Naive thymus-derived CD8-positive, alpha-beta T cell (primary cell): Measurements from ENCODE around the gene OR10J5. TPM values are rescaled to one million over a fixed set of nuclear protein-coding genes. Genes with fewer than 3 reads are reported as not detected.
"Not testable (repeated sequence)": the region's sequence is repeated elsewhere in the genome, so short reads cannot be mapped to it uniquely, and the experiment has no call there.

Source experiments
- ATAC-seq, 2 donors: fragments of 150-1000 bp; cut with Tn5 transposase in 1 of 2; sonication (Bioruptor Pico), chemical (Tn5 transposase) in 1 of 2; 1 replicate in 1 of 2; 2 replicates in 1 of 2; pipeline ENCODE4 v1.10.0; 2021; ENCODE audit warnings: mild to moderate bottlenecking in 2 of 2, moderate library complexity in 2 of 2
- POLR2A ChIA-PET: fragments of 350-600 bp; sonication (Branson Sonifier 250); formaldehyde crosslinking; loops from one replicate; lab custom pipeline; 2021; ENCODE audit warnings: antibody characterized with exemption; lab: Charles Lee
- DNase-seq, 10 donors: peaks; one replicate each; pipeline versions ENCODE4 v3.0.0 to v3.0.0-alpha.2; 2020 to 2022
- H3K27ac Mint-ChIP-seq, 10 donors: one replicate each; pipeline ENCODE4 v1.8.0; 2020 to 2022; ENCODE audit warnings: mild to moderate bottlenecking in 10 of 10, mixed read lengths in 10 of 10, moderate library complexity in 4 of 10, inconsistent platforms in 1 of 10
- H3K27me3 Mint-ChIP-seq, 5 donors: one replicate each; pipeline ENCODE4 v1.8.0; 2021 to 2022; ENCODE audit warnings: mixed read lengths in 5 of 5
- H3K36me3 Mint-ChIP-seq, 3 donors: one replicate each; pipeline ENCODE4 v1.8.0; 2020 to 2022; ENCODE audit warnings: mixed read lengths in 3 of 3, mild to moderate bottlenecking in 2 of 3, inconsistent platforms in 1 of 3
- H3K4me1 Mint-ChIP-seq, 4 donors: one replicate each; pipeline ENCODE4 v1.8.0; 2021 to 2022; ENCODE audit warnings: mixed read lengths in 4 of 4
- H3K4me3 Mint-ChIP-seq, 10 donors: one replicate each; pipeline ENCODE4 v1.8.0; 2020 to 2022; ENCODE audit warnings: mild to moderate bottlenecking in 10 of 10, mixed read lengths in 10 of 10, moderate library complexity in 6 of 10, inconsistent platforms in 1 of 10
- H3K9me3 Mint-ChIP-seq, 9 donors: one replicate each; pipeline ENCODE4 v1.8.0; 2020 to 2022; ENCODE audit warnings: mixed read lengths in 9 of 9, mild to moderate bottlenecking in 3 of 9, inconsistent platforms in 1 of 9, moderate library complexity in 1 of 9
- polyA plus RNA-seq, 3 donors: library from polyadenylated mRNA; unstranded; fragments of 300-500 nt; fragmentation: Illumina TruSeq; gene quantifications; one replicate each; pipeline ENCODE4 v1.2.3, GENCODE V29; 2021
- total RNA-seq, 8 experiments: library from RNA in 2 of 8; stranded (reverse) in 2 of 8; gene quantifications; one replicate each; pipeline ENCODE4 v1.2.3 and lab custom pipeline; 2021 to 2026

OR10J5 gene
- total RNA-seq (not detected), polyA plus RNA-seq (not detected), total RNA-seq (lab: John Stamatoyannopoulos, UW) (0 reads per million in 6 experiments)

GRCh38 chr1:159535907-159536306 is at the start of gene OR10J5:
OR10J5 (minus strand) TSS chr1:159536007; CDS start chr1:159536007, 0 bp downstream.
- Mint-ChIP-seq H3K9me3 (peaks cover 0 to 15% (median 7%) of the 10 kb centered on the region in 9 donors), H3K4me1 (no peaks in the 10 kb centered on the region), H3K27me3 (peaks cover 17 to 56% (median 24%) of the 10 kb centered on the region in 5 donors), H3K36me3 (no peaks in the 10 kb centered on the region), H3K27ac (no peak within 1 kb of the TSS), H3K4me3 (no peak within 1 kb of the TSS)
- POLR2A ChIA-PET = no interaction called here
- DNase-seq (no peak), ATAC-seq (no peak)

- no peak for ATAC-seq
- POLR2A ChIA-PET = no interaction called here
- Mint-ChIP-seq H3K27ac (no peak overlapping the region), H3K27me3 (peaks cover 20 to 47% (median 28%) of the 10 kb centered on the region in 5 donors), H3K4me3 (no peak overlapping the region), H3K36me3 (no peaks in the 10 kb centered on the region), H3K4me1 (peaks cover 0 to 1% (median 0%) of the 10 kb centered on the region in 4 donors), H3K9me3 (peaks cover 0 to 2% (median 0%) of the 10 kb centered on the region in 9 donors)
- DNase-seq = no peak
Observed at GRCh38 chr1:159584536-159584935, 48.7 kb upstream of the OR10J5 start.

DNA sequence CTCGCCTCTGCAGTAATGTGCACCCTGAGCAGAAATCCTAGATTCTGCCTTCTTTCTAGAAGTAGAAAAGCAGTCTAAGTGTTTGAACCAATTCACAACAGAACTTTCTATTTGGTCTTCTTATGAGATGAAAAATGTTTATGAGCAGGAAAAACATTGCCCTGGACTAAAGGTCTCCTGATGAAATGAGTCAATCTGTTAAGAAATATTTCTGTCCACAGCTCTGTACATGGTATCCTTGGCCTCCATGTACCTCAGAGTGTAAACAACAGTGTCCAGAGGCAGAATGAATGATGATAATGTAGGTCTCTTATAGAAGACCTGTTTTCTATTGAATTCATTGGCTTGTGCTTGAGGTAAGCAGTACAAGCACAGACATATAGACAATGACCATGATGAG is 45.6 kb upstream of the OR10J5 start:
- Mint-ChIP-seq H3K36me3 (no peaks in the 10 kb centered on the region), H3K4me3 (no peak overlapping the region), H3K4me1 (peaks cover 0 to 1% (median 0%) of the 10 kb centered on the region in 4 donors), H3K27ac (no peak overlapping the region), H3K27me3 (peaks cover 20 to 38% (median 25%) of the 10 kb centered on the region in 5 donors), H3K9me3 (peaks cover 0 to 2% (median 0%) of the 10 kb centered on the region in 9 donors)
- no peak for ATAC-seq
- POLR2A ChIA-PET = no interaction called here
- DNase-seq = no peak

- peaks cover 0 to 3% (median 0%) of the 10 kb centered on the region in 9 donors for H3K9me3 Mint-ChIP-seq
- POLR2A ChIA-PET = no interaction called here
- no peak overlapping the region for H3K4me3 Mint-ChIP-seq
- DNase-seq = no peak
- ATAC-seq = no peak
- peaks cover 0 to under 1% (median 0%) of the 10 kb centered on the region in 3 donors for H3K36me3 Mint-ChIP-seq
- H3K27me3 Mint-ChIP-seq = peaks cover 22 to 37% (median 24%) of the 10 kb centered on the region in 5 donors
- H3K27ac Mint-ChIP-seq = no peak overlapping the region
- peaks cover 0 to 1% (median 0%) of the 10 kb centered on the region in 4 donors for H3K4me1 Mint-ChIP-seq
Observed at GRCh38 chr1:159580340-159580739, 44.5 kb upstream of the OR10J5 start.

DNA sequence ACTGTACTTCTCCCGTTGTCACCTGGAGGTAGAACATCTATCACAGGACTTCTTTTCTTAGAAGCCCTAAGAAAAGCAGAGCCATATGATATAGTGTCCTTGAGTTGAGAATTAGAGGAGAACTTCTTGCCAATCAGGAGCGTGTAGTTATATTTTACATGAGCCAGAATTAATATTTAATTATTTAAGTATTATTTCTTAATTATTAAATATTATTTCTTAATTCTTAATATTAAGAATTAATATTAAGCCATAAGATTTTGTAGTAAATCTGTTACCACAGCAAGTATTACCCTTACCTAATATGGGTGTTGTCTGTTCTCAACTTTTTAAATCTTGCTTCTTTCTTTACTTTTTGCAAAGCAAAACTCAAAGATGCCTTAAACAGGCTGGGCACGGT is 41.6 kb upstream of the OR10J5 start:
- no peaks in the 10 kb centered on the region for H3K4me1 Mint-ChIP-seq
- POLR2A ChIA-PET = no interaction called here
- H3K9me3 Mint-ChIP-seq = peaks cover 0 to 8% (median 0%) of the 10 kb centered on the region in 9 donors
- peaks cover 0 to 7% (median 0%) of the 10 kb centered on the region in 3 donors for H3K36me3 Mint-ChIP-seq
- DNase-seq (no peak), ATAC-seq (no peak)
- H3K27ac Mint-ChIP-seq = no peak overlapping the region
- no peak overlapping the region for H3K4me3 Mint-ChIP-seq
- peaks cover 16 to 29% (median 19%) of the 10 kb centered on the region in 5 donors for H3K27me3 Mint-ChIP-seq

DNA sequence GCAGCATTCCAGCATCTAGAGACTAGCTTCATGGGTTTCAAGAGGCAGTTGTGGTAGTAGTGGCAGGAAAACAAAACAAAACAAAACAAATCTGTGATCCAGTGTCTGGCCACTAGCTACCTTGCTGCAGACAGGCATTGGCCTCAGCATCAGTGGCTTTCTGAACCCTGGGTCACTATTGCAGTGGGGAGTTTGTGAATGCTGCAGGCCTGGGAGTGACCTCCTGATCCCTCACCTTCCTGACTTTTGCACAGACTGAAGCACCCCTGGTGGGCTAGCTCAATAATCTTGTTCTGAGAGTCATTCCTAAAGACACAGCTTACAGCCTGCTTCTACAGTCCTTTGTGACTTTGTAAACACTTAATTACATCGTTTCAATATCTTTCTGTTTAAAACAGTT is 26.9 kb upstream of the OR10J5 start:
- DNase-seq (no peak), ATAC-seq (no peak)
- Mint-ChIP-seq H3K4me3 (no peak overlapping the region), H3K36me3 (no peaks in the 10 kb centered on the region), H3K27me3 (peaks cover 0 to 21% (median 4%) of the 10 kb centered on the region in 5 donors), H3K9me3 (peaks cover 0 to 20% (median 0%) of the 10 kb centered on the region in 9 donors), H3K27ac (no peak overlapping the region), H3K4me1 (no peaks in the 10 kb centered on the region)
- POLR2A ChIA-PET = no interaction called here

DNA sequence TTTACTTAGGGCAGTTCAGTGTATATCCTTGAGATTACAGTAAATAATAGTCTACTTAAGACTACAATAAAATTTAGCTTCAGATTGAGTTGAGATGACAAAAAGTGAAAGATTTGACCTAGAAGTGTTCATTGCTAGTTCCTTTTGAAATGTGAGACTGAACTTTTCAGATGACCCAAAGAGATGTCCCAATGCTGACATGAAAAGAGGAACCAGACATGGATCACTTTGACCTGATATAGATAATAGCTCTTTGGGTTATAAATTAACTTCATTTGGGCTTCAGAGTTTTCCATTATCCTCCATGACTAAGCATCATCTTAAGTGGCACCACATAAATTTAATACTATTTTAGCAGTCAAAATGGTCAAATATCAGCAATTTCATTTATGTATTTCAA is 25.7 kb upstream of the OR10J5 start:
- Mint-ChIP-seq H3K27ac (no peak overlapping the region), H3K9me3 (peaks cover 0 to 14% (median 0%) of the 10 kb centered on the region in 9 donors), H3K36me3 (no peaks in the 10 kb centered on the region), H3K4me3 (no peak overlapping the region), H3K4me1 (no peaks in the 10 kb centered on the region), H3K27me3 (peaks cover 0 to 20% (median 4%) of the 10 kb centered on the region in 5 donors)
- POLR2A ChIA-PET = no interaction called here
- ATAC-seq (no peak), DNase-seq (no peak)

DNA sequence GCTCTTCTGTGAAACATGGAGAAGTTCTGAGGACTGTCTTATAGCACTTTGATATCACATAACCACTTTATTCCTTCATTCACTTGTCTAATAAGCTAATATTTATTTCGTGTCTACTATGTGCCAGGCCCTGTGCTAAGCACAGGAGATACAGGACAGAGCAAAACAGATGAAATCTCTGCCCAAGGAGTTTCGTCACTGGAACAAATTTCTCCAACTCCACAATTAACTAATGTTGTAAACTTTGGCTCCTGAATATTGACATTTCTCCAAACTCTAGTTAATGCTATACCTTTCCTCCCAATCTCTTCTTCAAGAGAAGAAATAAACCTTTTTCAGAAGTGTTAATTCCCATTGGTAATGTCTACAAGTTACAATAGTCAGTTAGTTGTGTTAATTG is 24.8 kb upstream of the OR10J5 start:
- no peak for DNase-seq
- no peaks in the 10 kb centered on the region for H3K4me1 Mint-ChIP-seq
- H3K4me3 Mint-ChIP-seq = no peak overlapping the region
- peaks cover 0 to 11% (median 6%) of the 10 kb centered on the region in 5 donors for H3K27me3 Mint-ChIP-seq
- no peak overlapping the region for H3K27ac Mint-ChIP-seq
- H3K9me3 Mint-ChIP-seq = peaks cover 0 to 5% (median 0%) of the 10 kb centered on the region in 9 donors
- no peaks in the 10 kb centered on the region for H3K36me3 Mint-ChIP-seq
- no peak for ATAC-seq
- POLR2A ChIA-PET = no interaction called here

DNA sequence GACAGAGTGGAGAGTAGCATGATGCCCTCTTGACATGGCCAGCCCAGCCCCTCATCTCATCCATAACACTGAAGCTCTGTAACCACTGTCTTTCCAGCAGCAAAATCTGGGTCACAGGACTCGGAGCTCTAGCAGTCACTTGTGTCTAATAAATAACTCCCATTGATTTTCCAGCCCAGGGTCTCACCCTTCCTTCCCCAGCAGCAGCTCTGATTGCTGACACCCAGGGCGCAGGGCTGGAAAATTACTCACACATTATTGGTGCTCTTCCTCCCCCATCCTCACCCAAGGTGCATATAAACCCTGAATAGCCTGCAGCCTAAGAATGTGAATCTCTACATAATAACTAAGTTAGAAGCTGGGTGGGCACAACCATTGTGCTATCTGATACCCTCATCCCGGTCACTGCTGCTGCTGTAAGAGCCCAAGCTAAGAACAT is 21.1 kb upstream of the OR10J5 start:
- POLR2A ChIA-PET = no interaction called here
- no peaks in the 10 kb centered on the region for H3K4me1 Mint-ChIP-seq
- ATAC-seq = no peak
- H3K4me3 Mint-ChIP-seq = no peak overlapping the region
- peaks cover 3 to 24% (median 7%) of the 10 kb centered on the region in 5 donors for H3K27me3 Mint-ChIP-seq
- no peaks in the 10 kb centered on the region for H3K9me3 Mint-ChIP-seq
- no peak overlapping the region for H3K27ac Mint-ChIP-seq
- H3K36me3 Mint-ChIP-seq = no peaks in the 10 kb centered on the region
- no peak for DNase-seq

DNA sequence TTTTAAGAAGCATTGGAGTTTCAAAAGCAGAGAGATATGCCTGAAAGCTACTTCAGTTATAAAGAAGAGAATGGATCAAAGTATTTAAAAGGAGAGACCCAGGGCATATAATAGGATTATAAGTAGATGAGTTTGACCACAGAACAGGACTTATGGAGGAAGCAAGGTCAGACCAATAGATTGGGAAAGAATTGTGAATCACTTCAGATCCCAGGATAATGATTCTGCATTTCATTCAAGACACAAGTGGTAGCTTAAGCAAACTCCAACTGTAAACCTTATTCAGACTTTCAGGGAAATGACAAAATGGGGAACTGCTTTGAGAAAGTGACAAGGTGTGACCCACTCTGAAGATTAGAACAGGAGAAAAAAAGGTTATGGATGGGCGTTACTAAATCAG is 18.9 kb upstream of the OR10J5 start:
- Mint-ChIP-seq H3K4me3 (no peak overlapping the region), H3K9me3 (no peaks in the 10 kb centered on the region), H3K4me1 (no peaks in the 10 kb centered on the region)

GRCh38 chr1:159554261-159554660 is 18.5 kb upstream of the OR10J5 start:
- no peak for DNase-seq
- peaks cover 9 to 31% (median 16%) of the 10 kb centered on the region in 5 donors for H3K27me3 Mint-ChIP-seq
- no peak overlapping the region for H3K4me3 Mint-ChIP-seq
- ATAC-seq = no peak
- no peaks in the 10 kb centered on the region for H3K4me1 Mint-ChIP-seq
- no peak overlapping the region for H3K27ac Mint-ChIP-seq
- no peaks in the 10 kb centered on the region for H3K36me3 Mint-ChIP-seq
- no peaks in the 10 kb centered on the region for H3K9me3 Mint-ChIP-seq
- POLR2A ChIA-PET = no interaction called here

More for the DNA sequence above, 18.9 kb upstream of the OR10J5 start:
- H3K27me3 Mint-ChIP-seq = peaks cover 9 to 30% (median 16%) of the 10 kb centered on the region in 5 donors
- POLR2A ChIA-PET = no interaction called here
- no peaks in the 10 kb centered on the region for H3K36me3 Mint-ChIP-seq
- H3K27ac Mint-ChIP-seq = no peak overlapping the region
- ATAC-seq (no peak), DNase-seq (no peak)

DNA sequence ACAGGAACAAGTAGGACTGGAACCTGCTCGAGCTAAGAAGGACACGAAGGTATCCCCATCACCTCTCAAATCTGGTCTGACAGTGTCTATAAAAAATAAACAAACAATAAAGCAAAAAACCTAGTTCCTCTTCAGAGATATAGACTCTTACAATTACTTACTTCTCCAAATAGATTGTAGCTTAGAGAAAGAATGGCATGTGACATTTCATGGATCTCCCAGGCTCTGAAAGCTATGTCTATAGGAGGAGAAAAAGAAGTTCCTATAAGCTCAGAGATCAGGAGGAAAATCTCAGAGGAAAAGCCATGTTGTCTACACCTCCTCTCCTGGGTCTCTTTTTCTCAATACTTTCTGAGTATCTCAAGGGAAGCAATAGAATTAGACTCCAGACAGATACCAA is 12.3 kb upstream of the OR10J5 start:
- ATAC-seq = no peak
- POLR2A ChIA-PET = no interaction called here
- Mint-ChIP-seq H3K4me1 (no peaks in the 10 kb centered on the region), H3K27me3 (peaks cover 9 to 49% (median 13%) of the 10 kb centered on the region in 5 donors), H3K27ac (no peak overlapping the region), H3K9me3 (peaks cover 0 to 3% (median 0%) of the 10 kb centered on the region in 9 donors), H3K4me3 (no peak overlapping the region), H3K36me3 (no peaks in the 10 kb centered on the region)
- DNase-seq = no peak

DNA sequence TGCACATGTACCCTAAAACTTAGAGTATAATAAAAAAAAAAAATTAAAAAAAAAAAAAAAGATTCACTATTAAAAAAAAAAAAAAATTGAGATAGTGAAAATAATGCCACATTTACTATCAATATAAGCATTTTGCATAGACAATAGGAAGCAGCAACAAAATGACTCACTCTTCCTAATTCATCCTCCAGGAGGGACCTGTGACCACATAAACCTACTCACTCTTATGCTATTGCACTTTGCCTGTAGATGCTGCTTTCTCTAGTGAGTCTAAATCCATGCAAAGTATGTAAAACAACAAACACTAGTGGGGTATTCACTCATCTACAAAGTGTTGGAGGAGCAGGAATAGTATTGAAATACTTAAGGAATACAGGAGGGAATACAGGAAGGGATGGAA is 2.9 kb downstream of the OR10J5 start:
- Mint-ChIP-seq H3K9me3 (peaks cover 0 to 8% (median 4%) of the 10 kb centered on the region in 9 donors), H3K27me3 (peaks cover 16 to 38% (median 17%) of the 10 kb centered on the region in 5 donors), H3K27ac (no peak overlapping the region), H3K36me3 (peaks cover 0 to 1% (median 0%) of the 10 kb centered on the region in 3 donors), H3K4me1 (no peaks in the 10 kb centered on the region), H3K4me3 (no peak overlapping the region)
- no peak for DNase-seq
- ATAC-seq = no peak
- POLR2A ChIA-PET = no interaction called here

- peaks cover 0 to 22% (median 12%) of the 10 kb centered on the region in 9 donors for H3K9me3 Mint-ChIP-seq
- H3K27me3 Mint-ChIP-seq, H3K36me3 Mint-ChIP-seq, H3K4me1 Mint-ChIP-seq, H3K4me3 Mint-ChIP-seq, POLR2A ChIA-PET, H3K27ac Mint-ChIP-seq, DNase-seq, ATAC-seq: not testable (repeated sequence)
Observed at GRCh38 chr1:159524792-159525191, 11.0 kb downstream of the OR10J5 start.
